Muscle of leg (tissue), 11 donors: Measurements from ENCODE around the gene SPATS2. TPM values are rescaled to one million over a fixed set of nuclear protein-coding genes. Genes with fewer than 3 reads are reported as not detected.

Experiments
- DNase-seq: peaks from one replicate; pipeline ENCODE4 v3.0.0; 2013
- H3K27ac ChIP-seq: one replicate; pipeline ENCODE4 v1.5.1; 2013; ENCODE audit warnings: mild to moderate bottlenecking, low read length, control low read depth
- H3K27me3 ChIP-seq: one replicate; pipeline ENCODE4 v1.6.1; 2013; ENCODE audit warnings: low read length; ENCODE audit not compliant: control insufficient read depth, insufficient read depth
- H3K36me3 ChIP-seq: one replicate; pipeline ENCODE4 v1.6.1; 2013; ENCODE audit warnings: low read length; ENCODE audit not compliant: control insufficient read depth, insufficient read depth
- H3K4me1 ChIP-seq: one replicate; pipeline ENCODE4 v1.6.1; 2013; ENCODE audit warnings: low read length; ENCODE audit not compliant: control insufficient read depth, insufficient read depth
- H3K4me3 ChIP-seq: one replicate; pipeline ENCODE4 v1.5.1; 2013; ENCODE audit warnings: low read length, control low read depth
- H3K9me3 ChIP-seq: replicated peaks from 2 replicates; pipeline ENCODE4 v1.6.1; 2013; ENCODE audit warnings: low read depth, low read length; ENCODE audit not compliant: control insufficient read depth
- WGBS: methylation state at CpG from one replicate; pipeline ENCODE4 v1.1.5; 2013; ENCODE audit warnings: missing lambda C conversion rate; ENCODE audit not compliant: insufficient coverage; 5-methylcytosine and 5-hydroxymethylcytosine counted together
- polyA plus RNA-seq, 8 donors: library from polyadenylated mRNA; unstranded; fragments of 120-200 nt; gene quantifications; one replicate each; pipeline versions ENCODE4 v1.2.1 to v1.2.3, GENCODE V29; 2013; ENCODE audit warnings: inconsistent platforms in 1 of 8, low replicate concordance in 1 of 8; ENCODE audit not compliant: insufficient read length in 8 of 8, insufficient read depth in 1 of 8
- total RNA-seq: library from RNA; stranded (reverse); fragments of 120-200 nt; gene quantifications from one replicate; pipeline ENCODE4 v1.2.4, GENCODE V29; 2013

Gene SPATS2
- total and polyA plus RNA-seq, 9 donors, result 18.8 to 42.1 (median 29.2) TPM

GRCh38 chr12:49400304-49400703 lies 33.0 kb downstream of the SPATS2 start:
- H3K27me3 ChIP-seq, result no peaks in the 10 kb centered on the region
- no CpG with 5 or more reads among the region's 1 CpG for WGBS
- H3K4me3 ChIP-seq, result no peak overlapping the region
- no peak for DNase-seq
- no peaks in the 10 kb centered on the region for H3K9me3 ChIP-seq
- no peaks in the 10 kb centered on the region for H3K36me3 ChIP-seq
- H3K27ac ChIP-seq, result no peak overlapping the region
- no peaks in the 10 kb centered on the region for H3K4me1 ChIP-seq

- no peak overlapping the region for H3K4me3 ChIP-seq
- H3K36me3 ChIP-seq, result no peaks in the 10 kb centered on the region
- 89% methylated on average over 4 of the region's 5 CpGs for WGBS
- H3K27me3 ChIP-seq, result no peaks in the 10 kb centered on the region
- no peaks in the 10 kb centered on the region for H3K4me1 ChIP-seq
- no peak for DNase-seq
- no peaks in the 10 kb centered on the region for H3K9me3 ChIP-seq
- H3K27ac ChIP-seq, result no peak overlapping the region
Measured at GRCh38 chr12:49403971-49404450, 36.7 kb downstream of the SPATS2 start.

GRCh38 chr12:49404956-49405355 lies 37.7 kb downstream of the SPATS2 start:
- peak; percentile 33 for DNase-seq
- Histone ChIP-seq H3K9me3 (no peaks in the 10 kb centered on the region), H3K27ac (no peak overlapping the region), H3K4me1 (no peaks in the 10 kb centered on the region), H3K36me3 (no peaks in the 10 kb centered on the region), H3K27me3 (no peaks in the 10 kb centered on the region), H3K4me3 (no peak overlapping the region)

DNA sequence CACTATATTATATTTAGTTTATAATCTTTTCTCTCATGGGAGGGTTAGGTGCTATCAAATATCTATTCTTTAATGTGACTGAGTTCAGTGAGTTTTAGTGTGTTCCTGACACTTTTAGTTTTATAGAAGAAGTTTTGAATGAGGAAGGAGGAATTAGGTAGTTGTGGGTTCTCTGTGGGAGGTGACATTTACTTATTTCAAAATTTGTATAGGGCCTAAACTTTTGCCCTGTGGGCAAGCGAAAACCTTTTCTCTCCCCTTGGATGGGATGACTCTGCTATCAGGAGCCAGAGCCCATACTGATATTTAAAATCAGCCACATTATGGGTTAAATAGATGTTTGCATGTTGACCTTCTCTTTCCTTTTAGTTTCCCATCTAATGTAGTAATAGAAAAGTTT lies 43.6 kb downstream of the SPATS2 start:
- WGBS, result no CpG with 5 or more reads among the region's 1 CpG
- H3K9me3 ChIP-seq, result no peaks in the 10 kb centered on the region
- H3K27me3 ChIP-seq, result no peaks in the 10 kb centered on the region
- no peak overlapping the region for H3K27ac ChIP-seq
- no peaks in the 10 kb centered on the region for H3K4me1 ChIP-seq
- H3K36me3 ChIP-seq, result no peaks in the 10 kb centered on the region
- DNase-seq, result no peak
- H3K4me3 ChIP-seq, result no peak overlapping the region

- DNase-seq, result no peak
- Histone ChIP-seq H3K4me3 (no peak overlapping the region), H3K4me1 (no peaks in the 10 kb centered on the region), H3K27me3 (no peaks in the 10 kb centered on the region), H3K9me3 (no peaks in the 10 kb centered on the region), H3K36me3 (no peaks in the 10 kb centered on the region), H3K27ac (no peak overlapping the region)
- WGBS, result 87% methylated on average over 3 of the region's 6 CpGs
Measured at GRCh38 chr12:49413010-49413409, 45.7 kb downstream of the SPATS2 start.

DNA sequence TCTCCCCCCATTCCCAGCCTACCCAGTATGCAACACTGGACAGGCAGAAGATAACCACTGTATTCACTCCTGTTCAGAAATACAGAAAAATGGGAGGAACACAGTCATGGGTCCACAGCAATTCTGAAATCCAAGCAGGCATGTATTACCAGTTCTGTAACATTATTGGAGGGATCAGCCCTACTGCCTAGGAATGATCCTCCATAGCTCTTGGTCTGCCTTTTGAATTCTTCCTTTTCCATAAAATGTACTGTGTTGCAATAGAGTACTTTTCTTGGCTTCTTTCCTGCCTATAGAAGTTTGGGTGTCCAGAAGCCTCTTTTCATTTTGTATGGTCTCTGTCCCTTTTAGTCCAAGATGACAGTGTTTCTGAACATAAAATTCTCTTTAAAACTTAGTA lies 46.5 kb downstream of the SPATS2 start:
- Histone ChIP-seq H3K4me1 (no peaks in the 10 kb centered on the region), H3K27me3 (no peaks in the 10 kb centered on the region), H3K36me3 (no peaks in the 10 kb centered on the region), H3K9me3 (no peaks in the 10 kb centered on the region), H3K27ac (no peak overlapping the region), H3K4me3 (no peak overlapping the region)
- no peak for DNase-seq

- no CpG with 5 or more reads among the region's 2 CpGs for WGBS
- Histone ChIP-seq H3K9me3 (no peaks in the 10 kb centered on the region), H3K4me1 (no peaks in the 10 kb centered on the region), H3K36me3 (no peaks in the 10 kb centered on the region), H3K4me3 (no peak overlapping the region), H3K27ac (no peak overlapping the region), H3K27me3 (no peaks in the 10 kb centered on the region)
- DNase-seq, result no peak
Measured at GRCh38 chr12:49414364-49414763, 47.1 kb downstream of the SPATS2 start.

- 86% methylated on average over 1 of the region's 3 CpGs for WGBS
- Histone ChIP-seq H3K4me3 (no peak overlapping the region), H3K27ac (no peak overlapping the region), H3K36me3 (no peaks in the 10 kb centered on the region), H3K4me1 (no peaks in the 10 kb centered on the region), H3K9me3 (no peaks in the 10 kb centered on the region), H3K27me3 (no peaks in the 10 kb centered on the region)
- DNase-seq, result no peak
Measured at GRCh38 chr12:49415521-49415970, 48.3 kb downstream of the SPATS2 start.

GRCh38 chr12:49416892-49417291 lies 49.6 kb downstream of the SPATS2 start:
- Histone ChIP-seq H3K36me3 (no peaks in the 10 kb centered on the region), H3K4me3 (no peak overlapping the region), H3K27ac (no peak overlapping the region), H3K4me1 (no peaks in the 10 kb centered on the region), H3K9me3 (no peaks in the 10 kb centered on the region), H3K27me3 (no peaks in the 10 kb centered on the region)
- no CpG with 5 or more reads among the region's 2 CpGs for WGBS
- no peak for DNase-seq

DNA sequence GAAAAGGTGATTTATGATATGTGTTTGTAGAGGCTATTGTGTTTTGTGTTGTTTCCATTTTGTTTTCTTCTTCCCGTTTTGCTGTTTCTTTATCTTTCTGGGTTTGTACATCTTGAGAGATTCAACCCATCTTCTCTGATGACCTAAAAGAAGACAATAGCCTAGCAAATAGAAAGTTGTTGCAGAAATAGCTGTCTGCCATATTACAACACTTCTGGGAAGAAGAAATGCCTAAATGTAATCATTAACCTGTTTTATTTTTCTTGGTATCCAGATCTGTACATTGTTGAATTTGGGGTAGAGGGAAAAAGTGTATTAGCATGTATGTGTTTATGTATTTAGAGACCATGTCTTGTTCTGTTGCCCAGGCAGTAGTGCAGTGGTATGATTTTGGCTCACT lies 50.3 kb downstream of the SPATS2 start:
- WGBS, result no CpG with 5 or more reads among the region's 1 CpG
- no peak for DNase-seq
- H3K27me3 ChIP-seq, result no peaks in the 10 kb centered on the region
- no peak overlapping the region for H3K4me3 ChIP-seq
- H3K36me3 ChIP-seq, result no peaks in the 10 kb centered on the region
- no peaks in the 10 kb centered on the region for H3K9me3 ChIP-seq
- no peak overlapping the region for H3K27ac ChIP-seq
- H3K4me1 ChIP-seq, result no peaks in the 10 kb centered on the region

DNA sequence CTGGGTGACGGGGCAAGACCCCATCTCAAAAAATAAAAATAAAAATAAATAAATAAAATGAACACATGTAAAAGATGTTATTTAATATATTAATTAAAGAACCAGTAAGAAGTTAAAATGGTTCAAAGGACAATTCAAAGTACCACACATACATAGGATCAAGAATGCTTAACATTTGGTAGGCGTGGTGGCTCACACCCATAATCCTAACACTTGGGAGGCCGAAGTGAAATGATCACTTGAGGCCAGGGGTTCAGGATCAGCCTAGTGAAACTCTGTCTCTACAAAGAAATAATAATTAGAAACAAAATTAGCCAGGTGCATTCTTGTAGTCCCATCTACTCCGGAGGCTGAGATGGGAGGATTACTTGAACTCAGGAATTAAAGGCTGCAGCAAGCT lies 53.3 kb downstream of the SPATS2 start:
- WGBS, result no CpG with 5 or more reads among the region's 4 CpGs
- H3K36me3 ChIP-seq, result no peaks in the 10 kb centered on the region
- no peaks in the 10 kb centered on the region for H3K4me1 ChIP-seq
- no peak overlapping the region for H3K4me3 ChIP-seq
- H3K9me3 ChIP-seq, result no peaks in the 10 kb centered on the region
- DNase-seq, result no peak
- H3K27ac ChIP-seq, result no peak overlapping the region
- H3K27me3 ChIP-seq, result no peaks in the 10 kb centered on the region
